Effector memory CD8-positive, alpha-beta T cell (primary cell): ENCODE results near the gene FGF18.
"Not testable (repeated sequence)": the region's sequence is repeated elsewhere in the genome, so short reads cannot be mapped to it uniquely, and the experiment has no call there.

ENCODE experiments used
- ATAC-seq: fragments of 150-1000 bp; cut with Tn5 transposase; replicated peaks from 2 replicates; pipeline ENCODE4 v1.10.0; 2021; ENCODE audit warnings: mild to moderate bottlenecking, moderate library complexity
- DNase-seq, 3 experiments: peaks; one replicate each; pipeline ENCODE4 v3.0.0; 2021
- H3K27ac Mint-ChIP-seq, 2 donors: one replicate each; pipeline ENCODE4 v1.8.0; 2022; ENCODE audit warnings: mild to moderate bottlenecking in 2 of 2, mixed read lengths in 2 of 2, moderate library complexity in 2 of 2
- H3K27me3 Mint-ChIP-seq, 2 donors: one replicate each; pipeline ENCODE4 v1.8.0; 2022; ENCODE audit warnings: mixed read lengths in 2 of 2
- H3K36me3 Mint-ChIP-seq: one replicate; pipeline ENCODE4 v1.8.0; 2022; ENCODE audit warnings: mild to moderate bottlenecking, moderate library complexity, mixed read lengths; ENCODE audit not compliant: insufficient read depth
- H3K4me1 Mint-ChIP-seq, 2 donors: one replicate each; pipeline ENCODE4 v1.8.0; 2022; ENCODE audit warnings: low read depth in 2 of 2, mixed read lengths in 2 of 2
- H3K4me3 Mint-ChIP-seq, 2 donors: one replicate each; pipeline ENCODE4 v1.8.0; 2022; ENCODE audit warnings: mild to moderate bottlenecking in 2 of 2, mixed read lengths in 2 of 2, moderate library complexity in 2 of 2
- H3K9me3 Mint-ChIP-seq, 2 donors: one replicate each; pipeline ENCODE4 v1.8.0; 2022; ENCODE audit warnings: mixed read lengths in 2 of 2

The FGF18 gene

GRCh38 chr5:171409164-171410136 lies 10.0 kb upstream of the FGF18 start:
- Mint-ChIP-seq H3K4me1 (peaks cover 15 to 32% of the 10 kb centered on the region in 2 donors), H3K27me3 (no peaks in the 10 kb centered on the region), H3K4me3 (no peak overlapping the region), H3K36me3 (peaks cover 96% of the 10 kb centered on the region), H3K27ac (peak overlapping the region in 1 of 2 donors; percentile 31), H3K9me3 (no peaks in the 10 kb centered on the region)
- no peak for DNase-seq
- no peak for ATAC-seq

- H3K4me3 Mint-ChIP-seq: no peak overlapping the region
These were observed 9.3 kb upstream of the FGF18 start for GRCh38 chr5:171410181-171410580.

GRCh38 chr5:171412186-171412585 lies 7.3 kb upstream of the FGF18 start:
- H3K4me3 Mint-ChIP-seq: no peak overlapping the region
- H3K9me3 Mint-ChIP-seq: no peaks in the 10 kb centered on the region
- H3K4me1 Mint-ChIP-seq: peaks cover 6 to 14% of the 10 kb centered on the region in 2 donors
- no peak for DNase-seq
- peak overlapping the region in 1 of 2 donors; percentile 38 for H3K27ac Mint-ChIP-seq
- peaks cover 84% of the 10 kb centered on the region for H3K36me3 Mint-ChIP-seq
- no peaks in the 10 kb centered on the region for H3K27me3 Mint-ChIP-seq
- no peak for ATAC-seq

More at GRCh38 chr5:171410181-171410580, 9.3 kb upstream of the FGF18 start:
- no peak for ATAC-seq
- Mint-ChIP-seq H3K27me3 (no peaks in the 10 kb centered on the region), H3K27ac (no peak overlapping the region), H3K36me3 (peaks cover 94% of the 10 kb centered on the region), H3K4me1 (peaks cover 15 to 28% of the 10 kb centered on the region in 2 donors), H3K9me3 (no peaks in the 10 kb centered on the region)
- DNase-seq: no peak

- H3K9me3 Mint-ChIP-seq: no peaks in the 10 kb centered on the region
- peak; percentile 18 for ATAC-seq
- H3K27me3 Mint-ChIP-seq: no peaks in the 10 kb centered on the region
- no peak overlapping the region for H3K4me3 Mint-ChIP-seq
- peaks cover 72% of the 10 kb centered on the region for H3K36me3 Mint-ChIP-seq
- DNase-seq: no peak
- H3K27ac Mint-ChIP-seq: no peak overlapping the region
- H3K4me1 Mint-ChIP-seq: peaks cover 3 to 8% of the 10 kb centered on the region in 2 donors
These were observed 6.1 kb upstream of the FGF18 start for GRCh38 chr5:171413153-171413910.

GRCh38 chr5:171413993-171414392 lies 5.5 kb upstream of the FGF18 start:
- not testable (repeated sequence) for H3K4me1 Mint-ChIP-seq, H3K27me3 Mint-ChIP-seq, DNase-seq, ATAC-seq, H3K9me3 Mint-ChIP-seq, H3K4me3 Mint-ChIP-seq, H3K27ac Mint-ChIP-seq
- H3K36me3 Mint-ChIP-seq: peaks cover 71% of the 10 kb centered on the region

- Mint-ChIP-seq H3K9me3 (no peaks in the 10 kb centered on the region), H3K27me3 (no peaks in the 10 kb centered on the region), H3K4me1 (peaks cover 5 to 9% of the 10 kb centered on the region in 2 donors), H3K4me3 (no peak overlapping the region), H3K36me3 (peaks cover 59% of the 10 kb centered on the region), H3K27ac (peak overlapping the region in 1 of 2 donors; percentile 49)
- ATAC-seq: no peak
- DNase-seq: no peak
These were observed 4.2 kb upstream of the FGF18 start for GRCh38 chr5:171415115-171415730.

GRCh38 chr5:171416160-171417049 lies 3.0 kb upstream of the FGF18 start:
- Mint-ChIP-seq H3K9me3 (no peaks in the 10 kb centered on the region), H3K36me3 (peaks cover 49% of the 10 kb centered on the region), H3K4me3 (no peak overlapping the region), H3K27me3 (peaks cover 7 to 10% of the 10 kb centered on the region in 2 donors), H3K4me1 (peaks cover 5 to 6% of the 10 kb centered on the region in 2 donors), H3K27ac (no peak overlapping the region)
- DNase-seq: no peak
- no peak for ATAC-seq

- H3K4me1 Mint-ChIP-seq: peaks cover 5 to 6% of the 10 kb centered on the region in 2 donors
- peak overlapping the region; percentile 80 to 81 for H3K4me3 Mint-ChIP-seq
- peak; percentile 30 to 41 (median 40) for DNase-seq
- no peak overlapping the region for H3K27ac Mint-ChIP-seq
- no peaks in the 10 kb centered on the region for H3K9me3 Mint-ChIP-seq
- H3K36me3 Mint-ChIP-seq: peaks cover 34% of the 10 kb centered on the region
- H3K27me3 Mint-ChIP-seq: peaks cover 12 to 30% of the 10 kb centered on the region in 2 donors
- ATAC-seq: peak; percentile 55
These were observed 998 bp upstream of the FGF18 start for GRCh38 chr5:171418316-171418981.

GRCh38 chr5:171419688-171420430 lies 412 bp downstream of the FGF18 start:
- peaks cover 5 to 6% of the 10 kb centered on the region in 2 donors for H3K4me1 Mint-ChIP-seq
- no peaks in the 10 kb centered on the region for H3K9me3 Mint-ChIP-seq
- H3K27ac Mint-ChIP-seq: no peak overlapping the region
- H3K36me3 Mint-ChIP-seq: peaks cover 24% of the 10 kb centered on the region
- peak in 2 of 3 experiments; percentile 18 to 19 for DNase-seq
- peak overlapping the region; percentile 67 to 77 for H3K4me3 Mint-ChIP-seq
- peaks cover 18 to 44% of the 10 kb centered on the region in 2 donors for H3K27me3 Mint-ChIP-seq
- ATAC-seq: peak; percentile 54

- Mint-ChIP-seq H3K27me3 (peaks cover 18 to 45% of the 10 kb centered on the region in 2 donors), H3K36me3 (peaks cover 18% of the 10 kb centered on the region), H3K4me3 (peak overlapping the region; percentile 67 to 77), H3K27ac (no peak overlapping the region), H3K9me3 (no peaks in the 10 kb centered on the region), H3K4me1 (peaks cover 5 to 6% of the 10 kb centered on the region in 2 donors)
- DNase-seq (no peak), ATAC-seq (no peak)
These were observed 1.2 kb downstream of the FGF18 start for GRCh38 chr5:171420431-171421241.
